Spinal cord (tissue), 10 donors: ENCODE results near the gene PITX2. TPM values are rescaled to one million over a fixed set of nuclear protein-coding genes. Genes with fewer than 3 reads are reported as not detected.
A peak's percentile ranks its signal among the peaks of the same experiment; 100 is the strongest.

Experiments
- DNase-seq, 6 donors: peaks; one replicate each; pipeline versions ENCODE4 v3.0.0 to v3.0.0-alpha.2; 2013 to 2015; ENCODE audit warnings: low spot score in 6 of 6, low read depth in 4 of 6
- H3K27ac ChIP-seq: one replicate; pipeline ENCODE4 v1.5.1; 2013; ENCODE audit warnings: low read depth, low read length, control low read depth
- H3K27me3 ChIP-seq: one replicate; pipeline ENCODE4 v1.6.1; 2013; ENCODE audit warnings: low read length; ENCODE audit not compliant: control insufficient read depth, insufficient read depth
- H3K36me3 ChIP-seq: one replicate; pipeline ENCODE4 v1.6.1; 2013; ENCODE audit warnings: low read length; ENCODE audit not compliant: control insufficient read depth, insufficient read depth
- H3K4me1 ChIP-seq: one replicate; pipeline ENCODE4 v1.6.1; 2013; ENCODE audit warnings: low read length; ENCODE audit not compliant: control insufficient read depth, insufficient read depth
- H3K4me3 ChIP-seq: one replicate; pipeline ENCODE4 v1.5.1; 2013; ENCODE audit warnings: low read depth, low read length, control low read depth
- H3K9me3 ChIP-seq: one replicate; pipeline ENCODE4 v1.6.1; 2013; ENCODE audit warnings: low read length; ENCODE audit not compliant: control insufficient read depth, insufficient read depth
- WGBS: methylation state at CpG from one replicate; pipeline ENCODE4 v1.1.5; 2013; ENCODE audit warnings: missing lambda C conversion rate; ENCODE audit not compliant: insufficient coverage; 5-methylcytosine and 5-hydroxymethylcytosine counted together
- polyA plus RNA-seq, 2 donors: library from polyadenylated mRNA; unstranded; fragments of 120-200 nt; gene quantifications; one replicate each; pipeline ENCODE4 v1.2.1, GENCODE V29; 2013; ENCODE audit not compliant: insufficient read length in 2 of 2
- total RNA-seq, 2 donors: library from RNA; depleted of rRNA in 1 of 2; stranded (reverse); fragments of 120-200 nt in 1 of 2; fragments of >200 nt in 1 of 2; gene quantifications; one replicate each; pipeline versions ENCODE4 v1.2.3 to v1.2.4, GENCODE V29; 2013 to 2014
- donor health status: healthy.

PITX2 gene
- total and polyA plus RNA-seq, 4 donors: 0.33 to 2.6 (median 1.4) TPM

GRCh38 chr4:110617646-110618580 is 5.0 kb downstream of the PITX2 start:
- H3K36me3 ChIP-seq: no peaks in the 10 kb centered on the region
- 4% methylated on average over 34 of the region's 38 CpGs for WGBS
- no peak overlapping the region for H3K4me3 ChIP-seq
- DNase-seq: peak in 2 of 6 donors; percentile 49 to 61
- H3K9me3 ChIP-seq: no peaks in the 10 kb centered on the region
- no peak overlapping the region for H3K27ac ChIP-seq
- H3K27me3 ChIP-seq: peaks cover 100% of the 10 kb centered on the region
- H3K4me1 ChIP-seq: peaks cover 42% of the 10 kb centered on the region

GRCh38 chr4:110617075-110617640 is 5.7 kb downstream of the PITX2 start:
- DNase-seq: peak in 2 of 6 donors; percentile 55
- Histone ChIP-seq H3K27me3 (peaks cover 100% of the 10 kb centered on the region), H3K4me3 (no peak overlapping the region), H3K27ac (no peak overlapping the region), H3K4me1 (peaks cover 35% of the 10 kb centered on the region), H3K36me3 (no peaks in the 10 kb centered on the region), H3K9me3 (no peaks in the 10 kb centered on the region)
- no CpG with 5 or more reads among the region's 2 CpGs for WGBS

GRCh38 chr4:110616238-110617074 is 6.4 kb downstream of the PITX2 start:
- H3K27ac ChIP-seq: no peak overlapping the region
- peak in 2 of 6 donors; percentile 49 to 59 for DNase-seq
- H3K27me3 ChIP-seq: peaks cover 100% of the 10 kb centered on the region
- no peak overlapping the region for H3K4me3 ChIP-seq
- peaks cover 35% of the 10 kb centered on the region for H3K4me1 ChIP-seq
- WGBS: 0% methylated on average over 2 of the region's 17 CpGs
- H3K9me3 ChIP-seq: no peaks in the 10 kb centered on the region
- H3K36me3 ChIP-seq: no peaks in the 10 kb centered on the region

GRCh38 chr4:110615353-110616237 is 7.3 kb downstream of the PITX2 start:
- H3K36me3 ChIP-seq: no peaks in the 10 kb centered on the region
- H3K9me3 ChIP-seq: no peaks in the 10 kb centered on the region
- no peak overlapping the region for H3K4me3 ChIP-seq
- H3K27me3 ChIP-seq: peaks cover 100% of the 10 kb centered on the region
- DNase-seq: peak in 2 of 6 donors; percentile 19 to 46
- no peak overlapping the region for H3K27ac ChIP-seq
- H3K4me1 ChIP-seq: peaks cover 34% of the 10 kb centered on the region
- 3% methylated on average over 38 of the region's 38 CpGs for WGBS

- Histone ChIP-seq H3K9me3 (no peaks in the 10 kb centered on the region), H3K4me1 (peaks cover 34% of the 10 kb centered on the region), H3K36me3 (no peaks in the 10 kb centered on the region), H3K27me3 (peaks cover 100% of the 10 kb centered on the region), H3K27ac (no peak overlapping the region), H3K4me3 (no peak overlapping the region)
- peak in 2 of 6 donors; percentile 2 to 26 for DNase-seq
- whole genome bisulfite sequencing: 1% methylated on average over 9 of the region's 19 CpGs
These were observed 7.9 kb downstream of the PITX2 start for GRCh38 chr4:110614976-110615352.

- Histone ChIP-seq H3K36me3 (no peaks in the 10 kb centered on the region), H3K4me3 (no peak overlapping the region), H3K27ac (no peak overlapping the region), H3K27me3 (peaks cover 100% of the 10 kb centered on the region), H3K4me1 (peaks cover 30% of the 10 kb centered on the region), H3K9me3 (no peaks in the 10 kb centered on the region)
- peak in 2 of 6 donors; percentile 14 to 21 for DNase-seq
- 3% methylated on average over 11 of the region's 27 CpGs for WGBS
These were observed 8.5 kb downstream of the PITX2 start for GRCh38 chr4:110614173-110614963.

GRCh38 chr4:110613745-110614144 is 9.1 kb downstream of the PITX2 start:
- Histone ChIP-seq H3K4me3 (no peak overlapping the region), H3K27me3 (peaks cover 99% of the 10 kb centered on the region), H3K4me1 (peaks cover 26% of the 10 kb centered on the region), H3K9me3 (no peaks in the 10 kb centered on the region), H3K36me3 (no peaks in the 10 kb centered on the region), H3K27ac (no peak overlapping the region)
- WGBS: no CpG with 5 or more reads among the region's 3 CpGs
- DNase-seq: peak in 2 of 6 donors; percentile 7 to 9

GRCh38 chr4:110612631-110613269 is 10.1 kb downstream of the PITX2 start:
- Histone ChIP-seq H3K27ac (no peak overlapping the region), H3K9me3 (no peaks in the 10 kb centered on the region), H3K27me3 (peaks cover 95% of the 10 kb centered on the region), H3K4me1 (peaks cover 17% of the 10 kb centered on the region), H3K4me3 (no peak overlapping the region), H3K36me3 (no peaks in the 10 kb centered on the region)
- DNase-seq: peak in 2 of 6 donors; percentile 2 to 17
- WGBS: 2% methylated on average over 20 of the region's 23 CpGs
